Osteocyte (in vitro differentiated cells): ENCODE measurements around the gene VRK1. TPM values are rescaled to one million over a fixed set of nuclear protein-coding genes. Genes with fewer than 3 reads are reported as not detected.

Experiments
- DNase-seq: peaks from one replicate; pipeline ENCODE4 v3.0.0; 2021; ENCODE audit warnings: mixed read lengths; ENCODE audit not compliant: unreplicated experiment; ENCODE audit errors: extremely low spot score
- H3K27ac Mint-ChIP-seq: one replicate; pipeline ENCODE4 v1.8.0; 2021; ENCODE audit warnings: mild to moderate bottlenecking, mixed read lengths; ENCODE audit not compliant: unreplicated experiment
- H3K27me3 Mint-ChIP-seq: one replicate; pipeline ENCODE4 v1.8.0; 2021; ENCODE audit warnings: mixed read lengths; ENCODE audit not compliant: unreplicated experiment
- H3K36me3 Mint-ChIP-seq: one replicate; pipeline ENCODE4 v1.8.0; 2021; ENCODE audit warnings: mixed read lengths; ENCODE audit not compliant: unreplicated experiment
- H3K4me1 Mint-ChIP-seq: one replicate; pipeline ENCODE4 v1.8.0; 2021; ENCODE audit warnings: mixed read lengths; ENCODE audit not compliant: unreplicated experiment
- H3K4me3 Mint-ChIP-seq: one replicate; pipeline ENCODE4 v1.8.0; 2021; ENCODE audit warnings: mild to moderate bottlenecking, moderate library complexity, mixed read lengths; ENCODE audit not compliant: unreplicated experiment
- H3K9me3 Mint-ChIP-seq: one replicate; pipeline ENCODE4 v1.8.0; 2021; ENCODE audit warnings: mixed read lengths; ENCODE audit not compliant: unreplicated experiment
- total RNA-seq: library from RNA; stranded (reverse); gene quantifications from 2 replicates; pipeline ENCODE4 v1.2.1, GENCODE V29; 2021
- TF ChIP-seq, protein P1 (sequence below): fragments of 200-600 bp; sonication (generic); IDR thresholded peaks from 2 replicates; pipeline ENCODE4 v1.5.0; 2021; ENCODE audit warnings: antibody characterized with exemption, mild to moderate bottlenecking, moderate library complexity

Gene VRK1
- total RNA-seq, 1 donor from 2014 or later = 10.6 TPM

GRCh38 chr14:96783915-96784224, 13.3 kb upstream of the VRK1 start:
- H3K27me3 Mint-ChIP-seq = peaks cover 9% of the 10 kb centered on the region
- H3K36me3 Mint-ChIP-seq = no peaks in the 10 kb centered on the region
- TF ChIP-seq, protein P1, sequence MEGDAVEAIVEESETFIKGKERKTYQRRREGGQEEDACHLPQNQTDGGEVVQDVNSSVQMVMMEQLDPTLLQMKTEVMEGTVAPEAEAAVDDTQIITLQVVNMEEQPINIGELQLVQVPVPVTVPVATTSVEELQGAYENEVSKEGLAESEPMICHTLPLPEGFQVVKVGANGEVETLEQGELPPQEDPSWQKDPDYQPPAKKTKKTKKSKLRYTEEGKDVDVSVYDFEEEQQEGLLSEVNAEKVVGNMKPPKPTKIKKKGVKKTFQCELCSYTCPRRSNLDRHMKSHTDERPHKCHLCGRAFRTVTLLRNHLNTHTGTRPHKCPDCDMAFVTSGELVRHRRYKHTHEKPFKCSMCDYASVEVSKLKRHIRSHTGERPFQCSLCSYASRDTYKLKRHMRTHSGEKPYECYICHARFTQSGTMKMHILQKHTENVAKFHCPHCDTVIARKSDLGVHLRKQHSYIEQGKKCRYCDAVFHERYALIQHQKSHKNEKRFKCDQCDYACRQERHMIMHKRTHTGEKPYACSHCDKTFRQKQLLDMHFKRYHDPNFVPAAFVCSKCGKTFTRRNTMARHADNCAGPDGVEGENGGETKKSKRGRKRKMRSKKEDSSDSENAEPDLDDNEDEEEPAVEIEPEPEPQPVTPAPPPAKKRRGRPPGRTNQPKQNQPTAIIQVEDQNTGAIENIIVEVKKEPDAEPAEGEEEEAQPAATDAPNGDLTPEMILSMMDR = no peak
- DNase-seq = no peak
- no peak overlapping the region for H3K4me3 Mint-ChIP-seq
- H3K27ac Mint-ChIP-seq = no peak overlapping the region
- no peaks in the 10 kb centered on the region for H3K9me3 Mint-ChIP-seq
- no peaks in the 10 kb centered on the region for H3K4me1 Mint-ChIP-seq

GRCh38 chr14:96790186-96790585, 7.0 kb upstream of the VRK1 start:
- H3K4me3 Mint-ChIP-seq = no peak overlapping the region
- no peaks in the 10 kb centered on the region for H3K4me1 Mint-ChIP-seq
- TF ChIP-seq, protein P1 = no peak
- H3K27me3 Mint-ChIP-seq = peaks cover 7% of the 10 kb centered on the region
- H3K36me3 Mint-ChIP-seq = no peaks in the 10 kb centered on the region
- DNase-seq = no peak
- H3K27ac Mint-ChIP-seq = no peak overlapping the region
- H3K9me3 Mint-ChIP-seq = no peaks in the 10 kb centered on the region

DNA sequence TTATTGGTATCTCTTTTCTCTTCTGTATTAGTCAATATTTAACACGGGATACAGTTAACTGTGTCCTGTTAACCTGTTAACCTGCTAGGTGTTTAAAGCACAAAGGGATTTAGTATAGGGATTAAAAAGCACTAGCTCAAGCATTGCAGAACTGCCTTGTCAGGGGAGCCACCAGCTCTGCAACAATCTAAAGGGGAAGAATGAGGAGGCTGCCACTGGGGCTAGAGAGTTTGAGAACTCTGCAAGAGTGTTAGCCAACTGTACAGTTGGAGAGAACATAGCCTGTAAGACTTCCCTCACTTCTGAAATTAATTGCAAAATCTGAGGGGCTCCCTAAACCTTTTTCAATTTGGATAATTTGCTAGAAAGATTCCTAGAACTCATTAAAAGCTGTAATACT, 6.5 kb upstream of the VRK1 start:
- H3K9me3 Mint-ChIP-seq = no peaks in the 10 kb centered on the region
- H3K27ac Mint-ChIP-seq = no peak overlapping the region
- DNase-seq = no peak
- H3K27me3 Mint-ChIP-seq = peaks cover 7% of the 10 kb centered on the region
- TF ChIP-seq, protein P1 = no peak
- H3K36me3 Mint-ChIP-seq = no peaks in the 10 kb centered on the region
- no peak overlapping the region for H3K4me3 Mint-ChIP-seq
- H3K4me1 Mint-ChIP-seq = no peaks in the 10 kb centered on the region

GRCh38 chr14:96792003-96792402, 5.2 kb upstream of the VRK1 start:
- Mint-ChIP-seq H3K36me3 (no peaks in the 10 kb centered on the region), H3K9me3 (no peaks in the 10 kb centered on the region), H3K27ac (no peak overlapping the region), H3K4me3 (no peak overlapping the region), H3K4me1 (peaks cover 1% of the 10 kb centered on the region), H3K27me3 (peaks cover 7% of the 10 kb centered on the region)
- no peak for DNase-seq
- TF ChIP-seq, protein P1 = no peak

GRCh38 chr14:96792591-96792990, 4.6 kb upstream of the VRK1 start:
- DNase-seq = no peak
- Mint-ChIP-seq H3K27me3 (peaks cover 7% of the 10 kb centered on the region), H3K9me3 (no peaks in the 10 kb centered on the region), H3K27ac (no peak overlapping the region), H3K4me3 (no peak overlapping the region), H3K4me1 (peaks cover 1% of the 10 kb centered on the region), H3K36me3 (no peaks in the 10 kb centered on the region)
- TF ChIP-seq, protein P1 = no peak
